Nephron (organoid): ENCODE results near the gene AGBL3.

ENCODE experiments used
- H3K27ac Mint-ChIP-seq, 3 experiments: 2 replicates each; pipeline ENCODE4 v1.8.0; 2020; ENCODE audit warnings: mixed read lengths in 3 of 3, mild to moderate bottlenecking in 2 of 3, moderate library complexity in 1 of 3
- H3K27me3 Mint-ChIP-seq: 2 replicates; pipeline ENCODE4 v1.8.0; 2021; ENCODE audit warnings: low read depth, mild to moderate bottlenecking, moderate library complexity, mixed read lengths
- H3K36me3 Mint-ChIP-seq: 2 replicates; pipeline ENCODE4 v1.8.0; 2020; ENCODE audit warnings: low read depth, mixed read lengths
- H3K4me1 Mint-ChIP-seq: 2 replicates; pipeline ENCODE4 v1.8.0; 2020; ENCODE audit warnings: mixed read lengths
- H3K4me3 Mint-ChIP-seq, 3 experiments: 2 replicates each; pipeline ENCODE4 v1.8.0; 2020; ENCODE audit warnings: mild to moderate bottlenecking in 3 of 3, mixed read lengths in 3 of 3, moderate library complexity in 2 of 3
- H3K9me3 Mint-ChIP-seq: 2 replicates; pipeline ENCODE4 v1.8.0; 2020; ENCODE audit warnings: mixed read lengths
- CTCF ChIP-seq, 3 experiments: fragments of 200-600 bp; sonication (generic); IDR thresholded peaks; one replicate each; pipeline ENCODE4 v1.5.0; 2021; ENCODE audit warnings: antibody characterized with exemption in 3 of 3; ENCODE audit not compliant: unreplicated experiment in 3 of 3

AGBL3 gene

GRCh38 chr7:134946260-134946659 lies 40.0 kb upstream of the AGBL3 start:
- Mint-ChIP-seq H3K27ac (peak overlapping the region; percentile 50 to 74 (median 73)), H3K36me3 (peaks cover 68% of the 10 kb centered on the region), H3K9me3 (no peaks in the 10 kb centered on the region), H3K4me1 (peaks cover 32% of the 10 kb centered on the region), H3K27me3 (no peaks in the 10 kb centered on the region), H3K4me3 (no peak overlapping the region)
- TF ChIP-seq CTCF (IDR thresholded peaks at IDR 0.05; ENCODE audit: unreplicated experiment in 3 of 3), result no peak

GRCh38 chr7:134947329-134947728 lies 39.0 kb upstream of the AGBL3 start:
- Mint-ChIP-seq H3K36me3 (peaks cover 68% of the 10 kb centered on the region), H3K9me3 (no peaks in the 10 kb centered on the region), H3K27ac (no peak overlapping the region), H3K27me3 (no peaks in the 10 kb centered on the region), H3K4me1 (peaks cover 25% of the 10 kb centered on the region), H3K4me3 (no peak overlapping the region)
- TF ChIP-seq CTCF (IDR thresholded peaks at IDR 0.05; ENCODE audit: unreplicated experiment in 3 of 3), result no peak

GRCh38 chr7:134947831-134948230 lies 38.5 kb upstream of the AGBL3 start:
- H3K4me3 Mint-ChIP-seq, result no peak overlapping the region

GRCh38 chr7:134948246-134948645 lies 38.1 kb upstream of the AGBL3 start:
- H3K27me3 Mint-ChIP-seq, result no peaks in the 10 kb centered on the region
- H3K4me1 Mint-ChIP-seq, result peaks cover 21% of the 10 kb centered on the region
- no peaks in the 10 kb centered on the region for H3K9me3 Mint-ChIP-seq
- H3K27ac Mint-ChIP-seq, result peak overlapping the region in 1 of 3 experiments; percentile 47
- H3K4me3 Mint-ChIP-seq, result no peak overlapping the region
- H3K36me3 Mint-ChIP-seq, result peaks cover 72% of the 10 kb centered on the region
- no peak for TF ChIP-seq CTCF (IDR thresholded peaks at IDR 0.05; ENCODE audit: unreplicated experiment in 3 of 3)

More at GRCh38 chr7:134947831-134948230, 38.5 kb upstream of the AGBL3 start:
- no peak for TF ChIP-seq CTCF (IDR thresholded peaks at IDR 0.05; ENCODE audit: unreplicated experiment in 3 of 3)
- H3K36me3 Mint-ChIP-seq, result peaks cover 72% of the 10 kb centered on the region
- H3K27ac Mint-ChIP-seq, result peak overlapping the region in 1 of 3 experiments; percentile 47
- H3K9me3 Mint-ChIP-seq, result no peaks in the 10 kb centered on the region
- H3K27me3 Mint-ChIP-seq, result no peaks in the 10 kb centered on the region
- peaks cover 24% of the 10 kb centered on the region for H3K4me1 Mint-ChIP-seq

GRCh38 chr7:134948736-134949135 lies 37.6 kb upstream of the AGBL3 start:
- Mint-ChIP-seq H3K27ac (peak overlapping the region in 1 of 3 experiments; percentile 47), H3K4me1 (peaks cover 20% of the 10 kb centered on the region), H3K27me3 (no peaks in the 10 kb centered on the region), H3K9me3 (no peaks in the 10 kb centered on the region), H3K4me3 (no peak overlapping the region), H3K36me3 (peaks cover 75% of the 10 kb centered on the region)
- no peak for TF ChIP-seq CTCF (IDR thresholded peaks at IDR 0.05; ENCODE audit: unreplicated experiment in 3 of 3)

GRCh38 chr7:134949171-134949570 lies 37.1 kb upstream of the AGBL3 start:
- no peaks in the 10 kb centered on the region for H3K27me3 Mint-ChIP-seq
- no peak overlapping the region for H3K27ac Mint-ChIP-seq
- TF ChIP-seq CTCF (IDR thresholded peaks at IDR 0.05; ENCODE audit: unreplicated experiment in 3 of 3), result no peak
- H3K9me3 Mint-ChIP-seq, result no peaks in the 10 kb centered on the region
- peaks cover 16% of the 10 kb centered on the region for H3K4me1 Mint-ChIP-seq
- peaks cover 74% of the 10 kb centered on the region for H3K36me3 Mint-ChIP-seq
- no peak overlapping the region for H3K4me3 Mint-ChIP-seq
